GM21447 (cell line): Measurements from ENCODE around the gene CREG2.

Experiments used
- ATAC-seq: cut with Tn5 transposase; IDR thresholded peaks from one replicate; pipeline ENCODE4 v1.9.1; 2021; ENCODE audit not compliant: unreplicated experiment

The CREG2 gene

DNA sequence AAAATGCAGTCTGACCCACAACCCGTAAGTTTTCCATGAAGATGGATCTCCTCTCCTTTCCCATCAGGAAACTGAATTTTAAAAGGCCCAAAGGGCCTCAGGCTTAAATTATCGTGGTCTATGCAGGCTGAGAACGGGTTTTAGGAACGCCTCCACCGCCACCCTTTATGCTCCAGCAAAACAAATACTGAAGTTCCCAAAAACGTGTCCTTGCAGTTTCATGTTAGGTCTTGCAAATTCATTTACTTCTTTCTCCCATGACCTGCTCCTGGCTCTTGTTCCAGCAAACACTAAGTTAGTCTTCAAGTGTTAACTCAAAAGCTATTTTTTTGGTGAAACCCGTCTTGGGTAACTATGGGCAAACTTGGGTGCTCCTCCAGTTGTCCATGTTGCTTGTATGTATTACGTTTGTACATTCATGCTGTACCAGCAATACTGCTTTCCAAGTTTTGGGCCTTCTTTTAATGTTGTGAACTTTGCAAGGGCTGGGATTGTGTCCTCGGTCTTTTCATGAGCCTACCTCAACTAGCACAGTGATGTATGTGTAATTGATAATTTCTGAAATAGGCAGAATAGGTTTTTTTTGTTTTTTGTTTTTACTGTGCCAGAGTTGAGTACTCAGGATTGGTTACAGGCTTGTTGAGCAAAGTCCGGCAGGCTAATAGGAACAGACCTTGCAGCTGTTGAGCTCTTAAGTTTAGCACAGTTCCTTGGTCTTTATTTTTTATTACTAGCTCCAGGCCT is 77.0 kb downstream of the CREG2 start:
- ATAC-seq = no peak

- peak; percentile 50 for ATAC-seq
Observed at GRCh38 chr2:101308432-101309210, 78.7 kb downstream of the CREG2 start, which contains the start of gene RNF149. RNF149 (minus strand) TSS chr2:101308701; CDS start chr2:101308588, 113 bp downstream.

- ATAC-seq = peak; percentile 6
Observed at GRCh38 chr2:101307950-101308431, 79.3 kb downstream of the CREG2 start.

GRCh38 chr2:101307503-101307902 is 79.8 kb downstream of the CREG2 start:
- no peak for ATAC-seq

GRCh38 chr2:101306410-101306809 is 80.9 kb downstream of the CREG2 start:
- ATAC-seq = peak; percentile 4

GRCh38 chr2:101305492-101306078 is 81.7 kb downstream of the CREG2 start:
- ATAC-seq = no peak

- ATAC-seq = no peak
Observed at GRCh38 chr2:101305035-101305434, 82.3 kb downstream of the CREG2 start.

- no peak for ATAC-seq
Observed at GRCh38 chr2:101303688-101304087, 83.6 kb downstream of the CREG2 start.

DNA sequence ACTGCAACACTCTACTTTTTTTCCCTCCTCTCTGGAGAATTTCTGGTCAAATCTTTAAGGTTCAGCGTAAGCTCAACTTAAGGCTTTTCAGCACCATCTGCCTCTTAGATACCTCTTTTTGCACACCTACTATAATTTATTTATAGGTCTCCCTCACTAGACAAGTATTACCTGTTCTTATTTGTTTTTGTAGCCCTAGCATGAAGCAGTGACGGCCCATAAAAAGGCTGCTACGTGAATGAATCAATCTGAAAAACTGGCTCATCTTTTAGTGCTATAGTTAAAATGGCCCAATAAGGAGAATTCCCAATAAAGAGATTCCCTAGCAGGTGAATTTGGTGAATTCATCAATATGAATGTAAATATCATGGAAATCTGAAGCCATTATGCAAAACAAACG is 85.3 kb downstream of the CREG2 start:
- ATAC-seq = no peak

DNA sequence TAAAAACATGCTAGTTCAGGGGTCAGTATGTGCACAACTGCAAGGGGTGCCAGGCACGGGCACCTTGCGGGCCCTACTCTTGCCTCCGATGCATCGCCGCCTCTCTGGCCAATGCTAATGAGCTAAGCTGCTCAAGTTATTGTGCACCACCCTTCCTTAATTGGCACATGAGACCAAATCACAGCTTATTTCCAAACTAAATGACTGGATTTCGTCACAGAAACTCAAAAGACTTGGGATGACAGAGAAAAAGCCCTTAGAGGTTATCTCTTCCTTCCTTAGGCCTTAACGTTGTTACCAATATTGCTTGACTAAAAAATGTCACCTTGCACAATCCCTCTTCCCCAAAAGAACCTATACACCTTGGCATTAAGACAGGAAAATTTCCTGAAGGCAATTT is 86.5 kb downstream of the CREG2 start:
- ATAC-seq = no peak

GRCh38 chr2:101300164-101300563 is 87.1 kb downstream of the CREG2 start:
- ATAC-seq = no peak

DNA sequence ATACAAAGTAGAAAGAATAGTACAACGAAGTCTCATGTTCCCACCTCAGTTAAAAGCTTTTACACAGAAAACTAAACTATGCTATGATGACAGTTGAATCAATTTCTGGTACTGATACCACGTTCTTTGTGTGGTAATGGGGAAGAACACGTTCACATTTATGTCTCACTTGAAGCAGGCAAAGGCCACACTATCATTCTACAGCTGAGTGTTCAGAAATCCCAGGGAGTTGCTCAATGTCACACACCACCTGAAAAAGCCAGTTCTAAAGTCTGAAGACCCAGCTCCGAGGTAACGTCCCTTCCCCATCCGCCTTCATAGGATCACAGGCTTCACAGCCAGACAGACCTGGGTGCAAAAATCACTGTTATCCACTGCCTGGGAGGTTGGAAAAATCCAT is 87.7 kb downstream of the CREG2 start:
- no peak for ATAC-seq

- no peak for ATAC-seq
Observed at GRCh38 chr2:101297383-101297782, 89.9 kb downstream of the CREG2 start.

DNA sequence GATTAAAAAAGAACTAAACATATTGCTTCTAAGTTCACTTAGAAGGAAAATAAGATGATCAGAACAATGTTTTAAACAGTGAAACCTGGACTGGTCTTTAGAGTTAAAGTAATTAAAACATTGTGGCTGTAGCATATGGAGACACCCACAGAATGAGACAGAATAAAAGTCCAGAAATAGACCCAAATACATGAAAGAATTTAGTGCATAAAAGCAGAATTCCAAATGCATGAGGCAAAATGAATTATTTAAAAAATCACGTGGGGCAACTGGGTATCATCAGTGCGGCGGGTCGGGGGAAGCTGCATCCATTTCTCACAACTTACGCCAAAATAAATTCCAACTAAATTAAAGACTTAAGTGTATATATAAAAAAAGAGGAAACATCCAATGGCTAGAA is 90.9 kb downstream of the CREG2 start:
- no peak for ATAC-seq

DNA sequence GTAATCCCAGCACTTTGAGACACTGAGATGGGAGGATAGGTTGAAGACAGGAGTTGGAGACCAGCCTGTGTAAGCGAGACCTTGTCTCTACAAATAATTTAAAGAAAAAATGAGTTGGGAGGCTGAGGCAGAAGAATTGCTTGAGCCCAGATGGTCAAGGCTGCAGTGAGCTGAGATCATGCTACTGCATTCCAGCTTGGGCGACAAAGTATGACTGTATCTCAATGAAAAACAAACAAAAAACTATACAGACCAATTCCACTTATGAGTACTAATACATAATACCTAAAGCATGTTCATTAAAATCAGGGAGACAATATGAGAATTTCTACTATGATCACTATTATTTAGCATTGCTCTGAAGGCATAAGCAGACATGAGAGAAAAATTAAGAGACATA is 91.4 kb downstream of the CREG2 start:
- ATAC-seq = no peak
